RKO (cell line): Measurements from ENCODE around the gene AHNAK2.

ENCODE experiments used
- DNase-seq: peaks from one replicate; pipeline ENCODE4 v3.0.0-alpha.2; 2016; ENCODE audit warnings: low spot score

Gene AHNAK2

DNA sequence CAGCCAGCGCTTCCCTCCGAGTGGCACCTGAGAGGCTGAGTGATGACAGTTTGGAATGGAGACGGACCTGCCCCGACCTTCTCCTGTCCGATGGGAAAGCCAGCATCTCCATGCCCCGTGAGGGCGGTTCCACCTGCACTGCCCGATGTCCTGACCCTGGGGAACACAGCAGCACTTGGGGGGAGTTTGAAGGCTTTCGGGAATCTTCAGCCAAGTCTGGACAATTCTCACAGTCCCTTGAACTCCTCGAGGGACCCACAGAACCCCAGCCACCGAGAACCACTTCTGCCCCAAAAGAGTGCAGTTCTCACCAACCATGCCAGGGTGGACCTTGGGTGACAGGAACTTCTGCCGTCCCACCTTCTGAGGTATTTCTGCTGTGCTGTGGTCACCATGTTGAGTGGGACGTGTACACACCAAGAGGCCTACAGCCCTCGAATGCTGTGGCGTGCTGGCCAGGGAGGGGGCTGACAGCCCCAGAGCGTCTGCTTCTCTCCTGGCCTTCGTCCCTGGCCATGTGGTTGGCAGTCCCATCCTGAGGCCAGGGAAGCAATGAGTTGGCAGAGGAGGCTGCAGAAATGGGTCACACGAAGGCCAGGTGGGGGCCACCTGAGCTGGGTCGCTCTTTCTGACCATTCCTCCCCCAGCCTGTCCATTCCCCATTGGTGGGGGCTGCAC lies 8.5 kb upstream of the AHNAK2 start:
- no peak for DNase-seq

DNA sequence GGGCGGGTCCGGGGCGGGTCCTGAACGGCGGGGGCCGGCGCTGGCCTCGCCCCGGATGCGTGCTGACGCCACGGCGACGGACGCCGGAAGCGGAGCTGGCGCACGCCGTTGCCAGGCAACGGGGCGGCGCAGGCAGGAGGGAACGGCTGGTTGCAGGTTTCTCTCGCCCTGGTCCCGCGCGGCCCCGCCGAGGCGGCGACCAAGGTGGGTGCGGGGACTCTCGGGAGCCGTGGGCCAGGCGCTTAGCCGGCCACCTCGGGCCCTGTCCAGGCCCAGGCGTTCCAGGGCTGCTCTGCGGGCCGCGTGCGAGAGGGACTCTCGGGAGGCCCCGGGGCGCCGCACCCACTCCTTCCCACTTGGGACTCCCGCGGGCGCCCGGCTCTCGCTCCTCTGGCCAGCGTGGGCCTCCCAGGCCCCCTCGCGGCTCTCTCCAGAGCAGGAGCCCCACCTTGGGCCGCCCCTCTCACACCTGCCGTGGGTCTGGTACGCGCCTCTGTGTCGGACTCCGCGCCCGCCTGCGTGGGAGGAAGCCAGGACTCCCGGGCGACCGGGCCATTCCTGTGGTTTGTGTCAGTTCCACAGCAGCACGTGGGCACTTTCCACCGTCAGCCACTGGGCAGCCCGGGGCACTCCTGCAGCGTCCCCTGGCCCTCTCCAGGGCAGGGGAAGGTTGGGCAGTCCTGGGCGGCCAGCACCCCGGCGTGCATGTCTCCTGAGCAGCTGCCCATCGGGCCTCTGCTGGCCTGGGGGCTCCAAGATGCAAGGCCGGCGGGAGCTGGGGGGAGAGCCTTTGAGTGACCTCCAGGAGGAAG lies 7.7 kb upstream of the AHNAK2 start, which contains the start of gene CLBA1:
CLBA1 (plus strand) TSS at position 114 of the 812 bp plus-strand sequence; CDS start at position 758, 644 bp downstream.
- peak; percentile 90 for DNase-seq

DNA sequence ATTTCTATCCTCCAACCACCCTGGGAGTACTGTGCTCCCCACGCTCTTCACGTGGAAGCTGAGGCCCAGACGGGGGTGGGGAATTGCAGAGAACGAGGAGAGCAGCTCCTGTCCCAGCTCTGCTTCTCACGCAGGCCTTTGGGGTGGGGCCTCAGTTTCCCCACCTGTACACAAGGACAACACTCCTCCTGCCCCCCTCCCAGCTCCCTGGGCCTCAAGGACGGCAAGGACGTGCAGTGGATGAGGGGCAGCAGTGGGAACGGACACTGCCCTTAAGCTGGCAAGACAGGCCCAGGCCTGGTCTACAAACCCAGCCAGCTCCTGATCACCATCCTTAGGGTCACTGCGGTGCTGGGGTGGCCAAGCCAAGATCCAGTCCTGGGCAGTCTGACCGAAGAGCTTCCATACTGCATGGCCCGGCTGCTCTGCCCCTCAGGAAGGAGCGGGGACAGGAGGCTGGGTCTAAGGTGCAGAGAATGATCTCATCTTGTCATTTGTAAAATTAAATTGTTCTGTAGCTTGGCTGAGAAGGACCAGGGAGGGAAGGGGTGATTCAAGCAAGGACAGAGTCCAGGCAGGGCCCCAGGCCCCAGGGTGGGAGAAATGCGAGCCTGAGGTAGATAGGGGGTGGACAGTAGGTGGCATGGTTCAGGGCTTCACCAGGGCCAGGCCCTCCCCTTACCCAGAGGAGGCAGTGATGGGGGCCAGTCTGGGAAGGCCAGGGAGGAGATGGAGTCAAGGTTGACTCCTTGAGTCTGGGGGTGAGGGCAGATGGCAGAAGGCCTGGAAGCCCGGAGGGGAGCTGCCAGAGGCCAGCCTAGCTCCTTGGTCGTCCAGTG lies 6.1 kb upstream of the AHNAK2 start:
- no peak for DNase-seq

DNA sequence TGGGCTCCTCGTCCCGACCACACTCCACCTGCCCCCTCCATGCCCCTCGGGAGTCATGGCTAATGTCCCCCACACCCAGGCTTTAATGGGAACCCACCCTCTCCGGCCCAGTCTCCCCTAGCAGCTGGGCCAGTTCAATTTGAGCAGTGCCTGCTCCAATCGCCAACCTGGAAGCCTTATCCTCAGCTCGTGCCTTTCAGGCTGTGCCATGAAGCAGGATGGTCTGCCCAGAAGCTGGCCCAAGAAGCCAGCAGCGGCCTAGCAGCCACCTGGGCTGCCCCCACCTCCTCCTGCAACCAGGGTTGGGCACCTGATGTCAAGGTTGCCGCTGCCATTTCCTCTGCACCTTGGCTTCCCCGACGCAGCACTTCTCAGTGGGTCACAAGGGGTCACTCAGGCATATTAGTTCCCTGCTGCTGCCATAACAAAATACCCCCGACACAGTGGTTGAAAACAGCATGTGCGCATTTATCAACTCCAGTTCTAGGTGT lies 5.1 kb upstream of the AHNAK2 start:
- DNase-seq, result no peak

DNA sequence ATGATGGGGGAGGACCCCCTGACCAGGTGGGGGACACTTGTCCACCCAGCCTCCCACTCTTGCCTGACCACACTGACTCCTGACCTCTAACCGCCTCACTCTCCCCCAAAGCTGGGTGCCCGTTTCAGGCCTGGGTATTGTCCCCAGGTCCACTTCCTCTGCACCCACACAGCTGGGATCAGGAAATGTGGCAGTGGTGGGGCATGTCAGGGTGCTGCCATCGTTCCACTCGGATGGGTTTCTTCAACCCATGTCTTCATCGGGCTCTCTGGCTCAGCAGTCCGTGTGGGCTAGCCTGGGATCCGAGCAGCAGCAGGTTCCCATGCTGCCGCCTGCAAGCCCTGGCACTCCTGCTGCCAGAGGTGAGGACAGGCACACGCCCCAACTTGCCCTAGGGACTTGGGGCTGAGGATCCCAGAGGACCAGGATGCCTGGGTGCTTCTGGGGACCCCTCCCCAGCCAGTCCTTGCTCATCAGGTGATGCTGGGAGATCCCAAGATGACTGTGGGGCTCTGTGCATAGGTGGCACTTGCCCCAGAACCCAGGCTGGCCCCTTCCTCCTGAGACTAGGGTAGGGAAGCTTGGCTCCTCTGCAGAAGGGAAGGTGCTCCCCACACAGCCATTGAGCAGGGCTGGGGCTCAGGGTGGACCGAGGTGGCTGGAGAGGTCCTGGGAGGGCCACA lies 4.5 kb upstream of the AHNAK2 start:
- no peak for DNase-seq

DNA sequence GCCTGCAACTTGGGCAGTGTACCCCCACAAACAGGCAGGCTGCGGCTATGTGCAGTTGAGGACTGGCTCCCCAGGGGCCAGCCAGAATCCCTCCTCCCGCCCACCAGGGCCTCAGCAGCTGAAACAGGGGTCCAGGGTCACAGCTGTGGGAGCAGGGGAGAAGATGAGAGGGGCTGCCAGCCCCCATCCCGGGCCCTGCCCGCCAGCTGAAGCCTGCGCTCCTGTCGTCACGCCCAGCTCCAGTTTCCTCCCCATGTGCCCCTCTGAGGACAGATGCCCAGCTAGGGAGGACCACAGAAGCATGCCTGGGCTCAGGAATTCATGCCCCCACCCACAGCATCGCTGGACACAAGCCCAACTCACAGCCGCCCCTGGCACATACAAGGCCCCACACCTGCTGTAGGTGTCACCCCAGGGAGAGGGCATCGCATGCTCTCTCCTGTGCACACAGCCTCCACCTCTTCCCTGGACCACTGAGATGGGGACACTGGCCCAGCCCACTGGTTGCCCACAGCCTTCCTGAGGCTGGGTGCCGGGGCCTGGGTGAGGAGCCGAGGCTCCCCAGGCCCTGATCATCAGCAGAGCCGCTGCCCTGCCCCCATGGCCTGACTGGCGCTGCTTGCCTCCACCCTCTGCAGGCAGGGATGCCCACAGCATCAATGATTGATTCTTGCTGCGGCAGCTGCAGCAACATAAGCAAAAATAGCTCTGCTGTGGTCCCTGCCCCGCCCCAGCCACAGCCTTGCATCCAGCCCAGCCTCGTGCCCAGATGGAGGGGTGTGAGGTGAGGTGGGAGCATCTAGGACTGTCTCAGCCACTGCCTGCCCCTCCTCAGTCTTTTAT lies 3.7 kb upstream of the AHNAK2 start:
- no peak for DNase-seq

DNA sequence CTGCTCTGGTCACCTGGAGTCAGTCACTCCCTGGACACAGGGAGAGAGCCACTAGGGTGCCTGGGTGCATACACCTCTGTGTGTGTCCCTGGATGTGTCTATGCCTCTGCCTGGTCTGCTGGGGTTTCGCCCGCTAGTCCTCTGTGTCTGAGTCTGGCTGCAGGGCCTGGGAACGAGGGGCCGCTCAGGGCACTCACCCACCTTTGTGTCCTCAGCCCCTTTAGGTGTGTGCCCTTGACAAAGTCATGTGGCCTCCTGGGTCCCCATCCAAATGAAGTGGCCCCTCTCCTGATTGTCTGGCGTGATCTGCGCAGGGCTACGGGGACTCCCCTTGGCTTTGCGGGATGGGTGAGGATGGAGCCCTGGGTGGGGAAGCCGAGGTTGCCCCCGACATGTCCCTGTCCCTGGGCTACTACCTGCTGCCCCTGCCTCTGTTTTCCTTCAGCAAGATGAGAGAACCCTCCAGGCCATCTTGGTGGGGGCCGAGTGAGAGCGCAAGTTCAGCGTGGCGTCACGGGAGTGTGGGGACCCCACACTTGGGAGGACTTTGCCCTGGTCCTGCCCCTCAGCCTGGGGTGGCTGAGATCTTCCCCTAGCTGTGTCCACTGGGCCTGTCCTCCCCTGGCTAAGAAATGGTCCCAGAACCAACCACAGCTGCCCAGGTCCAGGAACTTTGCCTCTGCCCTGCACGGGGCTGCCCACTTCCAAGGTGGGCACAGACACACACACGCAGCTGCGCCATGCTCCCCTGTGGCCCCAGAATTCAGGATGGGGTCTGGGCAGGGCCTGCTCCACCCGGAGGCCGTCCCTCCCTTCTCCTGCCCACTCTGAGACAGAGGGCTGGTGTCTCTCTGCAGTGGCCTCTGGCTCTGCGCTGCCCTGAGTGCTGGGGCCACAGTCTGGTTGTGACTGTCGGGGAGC lies 2.7 kb upstream of the AHNAK2 start:
- DNase-seq, result no peak

DNA sequence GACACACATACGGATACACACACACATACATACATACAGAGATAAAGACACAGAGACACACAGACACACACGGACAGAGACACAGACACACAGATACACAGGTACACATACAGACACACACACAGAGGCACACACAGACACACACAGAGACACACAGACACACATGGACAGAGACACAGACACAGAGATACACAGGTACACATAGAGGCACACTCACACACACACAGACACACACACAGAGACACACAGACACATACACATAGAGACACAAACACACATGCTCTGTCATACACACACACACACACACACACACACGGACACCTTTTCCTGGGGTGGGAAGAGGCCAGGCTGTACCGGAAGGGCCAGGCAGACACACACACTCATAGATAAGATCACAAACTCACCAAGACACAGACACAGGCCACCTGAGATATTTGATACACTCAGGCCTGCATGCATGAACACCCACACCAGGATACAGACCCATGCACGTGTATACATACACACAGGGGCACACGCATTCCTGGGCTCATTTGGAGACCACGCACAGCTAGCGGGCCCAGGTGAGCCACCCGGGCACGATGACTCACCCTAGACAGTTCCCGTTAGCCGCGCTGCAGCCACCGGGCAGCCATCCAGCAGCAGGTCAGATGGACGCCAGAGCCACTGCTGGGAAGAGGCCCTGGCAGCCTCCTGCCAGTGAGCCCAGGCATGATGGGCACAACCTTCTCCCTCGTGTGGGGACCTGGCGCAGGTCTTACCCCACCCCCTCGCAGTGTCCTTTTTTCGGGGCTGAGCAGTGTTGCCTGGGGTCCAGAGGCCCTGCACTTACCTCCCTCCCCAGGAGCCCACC lies 1.8 kb upstream of the AHNAK2 start:
- DNase-seq, result peak; percentile 26

DNA sequence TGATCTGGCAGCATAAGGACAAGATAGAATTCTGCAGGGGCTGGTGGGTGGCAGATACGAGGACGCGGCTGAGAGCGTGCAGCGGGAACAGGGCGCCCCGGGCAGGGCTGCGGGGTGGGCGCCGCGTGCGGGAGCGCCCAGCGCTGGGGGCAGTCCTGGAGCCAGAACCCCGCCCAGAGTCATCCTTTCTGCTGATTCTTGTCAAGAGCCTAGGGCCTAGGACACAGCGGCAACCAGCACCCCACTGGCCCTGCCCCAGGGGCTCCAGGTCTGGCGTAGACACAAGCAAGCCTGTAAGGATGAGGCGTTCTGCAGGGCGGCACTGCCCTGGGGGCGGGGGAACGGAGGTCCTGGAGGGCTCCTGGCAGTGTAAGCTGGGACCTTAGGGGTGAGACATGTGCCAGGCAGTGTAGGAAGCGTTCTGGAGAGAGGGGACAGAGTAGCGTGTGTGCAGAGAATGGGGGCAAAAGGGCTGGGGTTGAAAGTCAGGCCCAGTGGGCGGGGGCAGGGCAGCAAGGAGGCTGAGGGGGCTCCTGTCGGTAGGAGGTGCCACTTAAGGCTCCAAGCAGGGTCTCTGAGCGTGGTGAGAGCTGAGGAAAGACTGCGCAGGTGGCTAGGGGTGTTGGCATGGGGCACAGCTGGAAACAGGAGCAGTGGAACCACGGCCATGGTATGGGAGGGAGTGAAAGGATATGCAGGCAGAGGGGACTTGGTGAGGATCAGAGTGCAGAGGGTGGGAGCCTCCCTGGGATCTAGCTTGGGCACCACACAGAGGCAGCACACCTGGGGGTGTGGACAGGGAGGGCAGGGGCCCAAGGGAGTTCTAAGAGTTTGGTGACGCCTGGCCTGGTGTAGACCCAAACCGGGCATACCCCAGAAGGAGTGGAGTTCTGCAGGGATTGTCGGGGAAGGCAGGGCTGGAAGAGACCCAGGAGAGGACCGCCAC lies 845 bp upstream of the AHNAK2 start:
- DNase-seq, result no peak

DNA sequence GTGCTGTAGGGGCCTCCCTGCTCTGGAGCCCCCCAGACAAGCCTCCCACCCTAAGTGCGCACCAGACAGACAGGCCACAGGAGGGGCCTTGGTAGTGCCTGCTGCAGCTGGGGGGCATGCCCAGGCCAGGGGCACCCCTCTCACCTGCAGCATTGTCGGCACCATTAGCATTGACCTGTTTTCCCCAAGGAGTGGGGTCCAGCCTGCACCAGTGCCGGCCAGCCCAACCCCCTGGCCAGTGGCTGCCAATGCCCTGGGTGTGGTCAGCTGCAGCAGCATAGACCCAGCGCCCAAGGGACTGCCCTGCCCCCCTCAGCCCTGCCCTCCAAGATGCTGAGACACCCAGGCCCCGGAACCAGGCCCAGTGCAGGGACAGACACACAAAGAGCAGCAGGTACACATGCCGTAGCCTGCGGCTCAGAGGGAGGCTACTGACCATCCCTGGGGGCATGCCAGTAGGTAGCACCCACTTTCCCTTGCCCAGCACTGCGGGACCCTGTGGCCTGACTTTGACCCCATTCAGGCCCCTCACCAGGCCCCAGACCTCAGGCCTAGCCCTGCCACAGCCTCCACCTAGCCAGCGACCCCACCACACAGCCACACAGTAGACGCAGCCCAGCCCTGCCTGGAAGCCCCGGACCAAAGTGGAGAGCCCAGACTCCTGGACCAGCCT lies 1.0 kb downstream of the AHNAK2 start:
- peak; percentile 24 for DNase-seq

DNA sequence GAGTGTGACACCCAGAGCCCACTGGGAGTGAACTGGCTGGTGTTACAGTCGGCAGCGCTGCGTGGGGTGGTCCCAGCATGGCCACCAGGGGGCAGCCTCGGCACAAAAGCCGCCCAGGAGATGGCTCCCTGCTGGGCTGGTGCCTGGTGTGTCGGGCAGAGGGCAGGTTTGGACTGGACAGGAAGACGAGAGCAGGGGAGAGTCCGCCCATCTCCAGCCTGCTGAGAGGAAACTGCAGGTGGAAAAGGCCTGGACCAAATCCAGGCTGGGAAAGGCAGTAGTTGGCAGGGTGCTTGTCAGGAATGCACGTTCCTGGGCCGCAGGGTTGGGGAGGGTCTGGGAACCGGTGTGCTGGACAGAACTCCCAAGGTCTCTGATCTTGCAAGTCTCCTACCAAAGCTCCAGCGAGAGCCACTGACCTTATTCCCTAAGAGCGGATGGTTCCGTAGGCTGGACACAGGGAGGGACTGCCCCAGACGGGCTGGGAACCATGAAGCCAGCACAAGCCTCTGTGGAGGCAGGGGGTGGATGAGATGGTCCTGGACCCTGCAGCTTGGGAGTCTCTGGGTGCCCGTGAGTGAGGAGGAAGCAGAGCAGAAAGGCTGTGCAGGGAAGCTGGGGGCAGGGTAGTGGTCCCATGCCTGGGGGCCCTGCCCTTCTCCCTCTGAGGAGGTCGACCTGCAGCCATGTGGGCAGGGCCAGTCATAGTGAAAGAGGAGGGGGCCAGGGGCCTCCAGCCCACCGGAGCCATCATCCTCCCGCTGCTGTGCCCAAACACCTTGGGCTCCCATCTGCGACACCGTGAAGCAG lies 1.8 kb downstream of the AHNAK2 start:
- DNase-seq, result peak; percentile 81

DNA sequence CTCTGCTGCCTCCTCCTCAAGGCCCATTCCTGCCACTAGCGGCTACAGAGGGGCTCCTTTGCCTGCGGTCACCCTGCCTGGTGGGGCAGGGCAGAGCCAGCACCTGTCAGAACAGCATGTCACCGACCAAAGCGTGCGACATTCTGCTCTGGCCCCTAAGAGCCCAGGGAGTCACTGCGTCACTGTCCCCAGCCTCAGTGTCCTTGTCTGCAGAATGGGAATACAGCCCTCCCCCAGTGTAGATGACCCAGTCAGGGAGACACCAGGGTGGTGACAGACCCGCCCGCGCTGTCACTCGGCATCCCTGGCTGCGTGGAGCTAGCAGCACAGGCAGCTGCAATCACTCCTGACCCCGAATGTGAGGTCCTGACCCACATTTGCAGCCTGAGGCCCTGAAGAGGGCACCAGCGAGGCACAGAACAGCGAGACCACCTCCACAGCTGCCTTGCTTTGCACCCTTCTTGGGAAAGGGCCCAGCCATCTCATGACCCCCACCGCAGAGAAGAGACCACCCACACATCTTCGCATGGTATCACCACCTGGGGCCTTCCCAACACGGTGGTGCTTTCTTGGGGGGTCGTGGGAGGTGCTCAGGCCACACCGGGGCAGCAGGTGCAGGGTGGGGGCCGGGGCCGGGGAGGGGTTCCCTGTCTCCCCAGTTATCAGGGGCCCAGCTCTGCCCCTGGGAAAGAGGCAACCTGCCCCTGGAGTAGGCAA lies 2.5 kb downstream of the AHNAK2 start:
- no peak for DNase-seq

DNA sequence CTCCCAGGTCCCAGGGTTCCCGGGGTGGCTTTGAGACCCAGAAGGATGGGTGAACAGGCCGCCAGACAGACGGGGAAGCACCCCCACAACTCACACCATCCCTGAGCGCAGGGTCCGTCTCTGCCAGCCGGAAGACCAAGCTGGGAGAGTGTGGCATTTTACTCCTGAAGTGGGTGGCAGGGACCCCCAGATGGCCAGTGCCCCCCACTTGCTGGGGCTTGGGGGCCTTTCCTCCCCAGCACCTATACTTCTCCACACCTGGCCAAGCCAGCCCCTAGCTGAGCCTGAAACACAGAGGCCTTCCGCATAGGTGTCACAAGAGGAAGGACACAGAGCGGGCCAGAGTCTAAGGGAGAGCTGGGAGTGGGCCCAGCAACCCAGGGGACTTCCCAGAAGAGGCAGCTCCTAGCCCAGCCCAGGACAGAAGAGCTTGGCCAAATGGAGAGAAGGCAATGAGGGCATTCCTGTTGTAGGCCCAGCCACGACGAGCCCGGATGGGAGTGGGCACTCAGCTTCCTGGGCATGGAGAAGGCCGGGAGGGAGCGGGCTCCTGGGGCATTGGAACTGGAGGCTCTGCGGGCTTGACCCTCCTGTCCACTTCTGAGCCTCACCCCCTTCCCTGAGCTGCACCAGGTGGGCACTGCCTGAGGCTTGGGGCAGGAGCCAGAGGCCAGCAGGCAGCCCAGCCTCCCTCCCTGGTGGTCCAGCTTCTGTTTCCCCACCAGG lies 3.3 kb downstream of the AHNAK2 start:
- no peak for DNase-seq

DNA sequence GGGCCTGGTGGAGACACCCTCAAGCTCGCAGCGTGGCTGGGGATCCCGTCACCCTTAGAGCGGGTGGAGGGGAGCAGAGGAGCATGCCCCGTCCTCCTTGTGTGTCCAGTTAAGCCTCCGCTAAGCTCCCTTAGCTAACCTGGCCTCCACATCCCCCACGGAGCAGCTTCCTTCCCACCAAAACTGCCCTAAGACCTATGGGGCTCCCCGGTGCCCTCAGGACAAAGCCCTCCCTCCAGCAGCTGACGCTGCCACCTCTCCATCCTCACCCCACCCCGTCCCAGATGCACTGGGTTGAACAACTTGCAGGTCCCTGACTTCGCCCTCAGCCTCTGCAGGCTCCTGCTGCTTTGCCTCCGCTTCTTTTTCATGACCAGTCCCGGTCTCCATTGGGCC lies 4.0 kb downstream of the AHNAK2 start:
- DNase-seq, result no peak
